NCI-H345 treated with DMSO at 0.1 percent for 48 hours (cell line): ENCODE results near the gene MAPK1IP1L.
A peak's percentile ranks its signal among the peaks of the same experiment; 100 is the strongest.

ENCODE experiments used
- DNase-seq: peaks from one replicate; lab custom pipeline; 2025; ENCODE audit not compliant: unreplicated experiment; lab: John Stamatoyannopoulos, UW

The MAPK1IP1L gene

GRCh38 chr14:55094292-55095157 lies 43.1 kb downstream of the MAPK1IP1L start:
- peak; percentile 79 for DNase-seq

- no peak for DNase-seq
These were observed 46.6 kb downstream of the MAPK1IP1L start for GRCh38 chr14:55097881-55098560.

- no peak for DNase-seq
These were observed 47.1 kb downstream of the MAPK1IP1L start for GRCh38 chr14:55098561-55098898.

- DNase-seq, result no peak
These were observed 48.3 kb downstream of the MAPK1IP1L start for GRCh38 chr14:55099756-55100155.

GRCh38 chr14:55101698-55102097 lies 50.3 kb downstream of the MAPK1IP1L start:
- DNase-seq, result no peak

GRCh38 chr14:55102141-55102621 lies 50.7 kb downstream of the MAPK1IP1L start:
- peak; percentile 80 for DNase-seq

GRCh38 chr14:55103005-55103640 lies 51.7 kb downstream of the MAPK1IP1L start:
- DNase-seq, result no peak

GRCh38 chr14:55103971-55104954 lies 52.8 kb downstream of the MAPK1IP1L start:
- DNase-seq, result no peak

- DNase-seq, result no peak
These were observed 54.5 kb downstream of the MAPK1IP1L start for GRCh38 chr14:55105991-55106390.

- no peak for DNase-seq
These were observed 56.5 kb downstream of the MAPK1IP1L start for GRCh38 chr14:55107766-55108554.

GRCh38 chr14:55109836-55110235 lies 58.4 kb downstream of the MAPK1IP1L start:
- no peak for DNase-seq

GRCh38 chr14:55111122-55111708 lies 59.8 kb downstream of the MAPK1IP1L start:
- DNase-seq, result peak; percentile 77

- DNase-seq, result no peak
These were observed 63.3 kb downstream of the MAPK1IP1L start for GRCh38 chr14:55114720-55115119.

GRCh38 chr14:55115460-55115859 lies 64.0 kb downstream of the MAPK1IP1L start:
- no peak for DNase-seq

GRCh38 chr14:55115861-55116245 lies 64.4 kb downstream of the MAPK1IP1L start:
- DNase-seq, result no peak

GRCh38 chr14:55116246-55117030 lies 65.0 kb downstream of the MAPK1IP1L start:
- DNase-seq, result no peak

- DNase-seq, result no peak
These were observed 66.5 kb downstream of the MAPK1IP1L start for GRCh38 chr14:55117803-55118441.

- DNase-seq, result no peak
These were observed 67.3 kb downstream of the MAPK1IP1L start for GRCh38 chr14:55118761-55119160.
